Activated CD4-positive, CD25-positive, alpha-beta regulatory T cell treated with anti-CD3 and anti-CD28 coated beads, Interleukin-2, amount 50 U/mL, for 72 hours (primary cell): ENCODE results near the gene MYH11.

ENCODE experiments used
- DNase-seq: peaks from one replicate; pipeline ENCODE4 v3.0.0; 2021

The MYH11 gene

GRCh38 chr16:15773968-15774367, 82.9 kb downstream of the MYH11 start:
- no peak for DNase-seq

DNA sequence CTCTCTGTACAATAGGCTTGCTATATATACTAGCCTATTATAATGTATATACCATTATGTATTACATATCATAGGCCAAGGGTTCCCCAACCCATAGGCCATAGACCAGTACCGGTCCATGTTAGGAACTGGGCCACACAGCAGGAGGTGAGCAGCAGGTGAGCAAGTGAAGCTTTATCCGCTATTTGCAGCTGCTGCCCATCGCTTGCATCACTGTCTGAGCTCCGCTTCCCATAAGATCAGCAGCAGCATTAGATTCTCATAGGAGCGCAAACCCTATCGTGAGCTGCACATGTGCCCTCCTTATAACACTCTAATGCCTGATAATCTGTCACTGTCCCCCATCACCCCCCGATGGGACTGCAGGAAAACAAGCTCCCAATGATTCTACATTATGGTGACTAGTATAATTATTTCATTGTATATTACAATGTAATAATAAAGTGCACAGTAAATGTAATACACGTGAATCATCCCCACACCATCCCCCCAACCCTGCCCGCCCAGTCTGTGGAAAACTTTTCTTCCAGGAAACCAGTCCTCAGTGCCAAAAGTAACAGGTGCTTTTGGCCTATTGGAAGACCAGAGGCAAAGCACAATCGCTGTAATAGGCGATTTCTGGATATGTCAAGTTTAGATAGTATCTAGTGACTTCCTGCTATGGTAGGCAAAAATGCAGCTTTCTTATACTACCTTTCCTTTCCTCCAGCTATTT, 84.1 kb downstream of the MYH11 start:
- no peak for DNase-seq

DNA sequence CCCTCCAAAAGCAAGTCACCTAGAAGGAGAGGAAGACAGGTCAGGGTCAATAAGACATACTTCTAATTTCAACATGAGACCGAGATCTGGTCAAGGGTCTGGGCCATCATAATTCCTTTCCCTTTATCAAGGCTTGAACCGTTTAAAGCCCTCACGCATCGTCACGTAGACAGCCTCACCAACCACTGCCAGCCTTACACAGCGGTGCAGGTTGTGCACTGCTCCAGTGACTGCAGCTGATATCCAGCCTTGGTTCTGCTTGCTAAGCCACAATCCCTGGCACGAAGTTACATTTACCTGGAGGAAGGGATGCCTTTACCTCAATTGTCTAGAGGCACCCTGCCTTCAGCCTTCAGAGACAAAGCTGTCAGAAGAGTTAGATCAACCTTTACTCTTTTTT, 85.1 kb downstream of the MYH11 start:
- no peak for DNase-seq

DNA sequence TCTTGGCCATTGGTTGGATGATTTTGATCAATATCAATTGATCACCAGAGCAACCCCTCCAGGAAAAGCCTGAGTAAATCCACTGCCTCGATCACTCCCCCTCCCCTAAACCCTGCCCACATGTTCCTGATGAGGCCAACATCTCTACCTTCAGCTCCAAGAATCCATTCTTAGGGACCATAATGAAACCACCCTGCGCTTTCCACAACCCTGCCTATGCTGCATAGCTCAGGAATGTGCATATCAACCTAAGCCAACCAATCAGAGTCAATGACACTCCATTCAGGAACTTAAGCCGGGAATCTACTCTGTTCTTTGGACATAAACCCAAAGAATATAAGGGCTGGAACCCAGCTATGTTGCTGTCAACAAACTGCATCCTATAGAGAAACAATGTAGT, 86.3 kb downstream of the MYH11 start:
- DNase-seq, result no peak

- DNase-seq, result no peak
Measured at GRCh38 chr16:15770107-15770506, 86.7 kb downstream of the MYH11 start.

GRCh38 chr16:15769239-15769638, 87.6 kb downstream of the MYH11 start:
- no peak for DNase-seq

GRCh38 chr16:15768201-15768600, 88.6 kb downstream of the MYH11 start:
- DNase-seq, result no peak

DNA sequence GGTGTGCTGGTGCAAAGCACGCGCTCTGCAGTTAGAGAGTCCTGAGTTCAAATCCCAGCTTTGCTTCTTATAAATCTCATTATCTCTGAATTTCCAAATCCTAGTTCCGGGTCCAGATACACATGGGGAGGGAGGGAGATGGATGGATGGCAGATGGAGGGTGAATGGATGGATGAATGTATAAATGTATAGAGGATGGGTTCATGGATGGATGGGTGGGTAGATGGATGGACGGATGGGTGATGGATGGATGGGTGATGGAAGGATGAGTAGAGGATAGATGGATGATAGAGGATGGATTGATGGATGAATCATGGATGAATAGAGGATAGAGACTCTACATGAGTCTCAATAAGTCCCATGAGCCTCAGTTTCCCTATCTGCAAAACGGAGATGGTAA, 89.9 kb downstream of the MYH11 start:
- DNase-seq, result no peak

GRCh38 chr16:15765880-15766279, 90.9 kb downstream of the MYH11 start:
- no peak for DNase-seq

GRCh38 chr16:15765116-15765515, 91.7 kb downstream of the MYH11 start:
- DNase-seq, result no peak

GRCh38 chr16:15764112-15764511, 92.7 kb downstream of the MYH11 start:
- no peak for DNase-seq

GRCh38 chr16:15760129-15760528, 96.7 kb downstream of the MYH11 start:
- DNase-seq, result no peak

DNA sequence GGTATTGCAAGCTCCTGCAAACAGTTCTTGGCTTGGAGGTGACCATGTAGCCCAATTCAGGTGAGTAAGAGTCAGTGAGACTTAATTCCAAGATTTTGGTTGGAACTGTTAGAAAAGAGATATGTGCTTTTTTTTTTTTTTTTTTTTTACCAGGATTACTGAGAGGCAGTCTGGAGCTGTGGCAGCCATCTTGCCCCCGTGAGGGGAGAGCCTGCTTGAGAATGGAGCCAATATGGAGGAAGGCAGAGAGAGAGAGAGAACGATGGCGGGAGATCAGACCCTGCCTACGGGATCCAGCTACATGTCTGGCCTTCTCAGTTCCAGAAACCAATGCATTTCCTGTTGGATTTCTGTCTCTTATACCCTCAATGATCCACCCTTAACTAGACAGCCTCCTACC, 97.8 kb downstream of the MYH11 start:
- DNase-seq, result no peak

- DNase-seq, result no peak
Measured at GRCh38 chr16:15757630-15758251, 99.1 kb downstream of the MYH11 start.

DNA sequence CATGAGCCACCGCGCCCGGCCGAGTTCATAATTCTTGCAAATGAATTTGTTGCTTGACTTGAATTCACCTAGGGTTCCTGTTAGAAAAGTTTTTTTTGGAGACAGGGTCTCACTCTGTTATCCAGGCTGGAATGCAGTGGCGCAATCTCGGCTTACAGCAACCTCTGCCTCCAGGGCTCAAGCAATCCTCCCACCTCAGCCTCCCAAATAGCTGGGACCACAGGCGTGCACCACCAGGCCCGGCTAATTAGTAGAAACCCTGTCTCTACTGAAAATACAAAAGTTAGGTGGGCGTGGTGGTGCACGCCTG, 99.8 kb downstream of the MYH11 start:
- no peak for DNase-seq

- no peak for DNase-seq
Measured at GRCh38 chr16:15754821-15755534, 101.8 kb downstream of the MYH11 start.

GRCh38 chr16:15752717-15753488, 103.9 kb downstream of the MYH11 start:
- DNase-seq, result no peak

- DNase-seq, result no peak
Measured at GRCh38 chr16:15751940-15752339, 104.9 kb downstream of the MYH11 start.

DNA sequence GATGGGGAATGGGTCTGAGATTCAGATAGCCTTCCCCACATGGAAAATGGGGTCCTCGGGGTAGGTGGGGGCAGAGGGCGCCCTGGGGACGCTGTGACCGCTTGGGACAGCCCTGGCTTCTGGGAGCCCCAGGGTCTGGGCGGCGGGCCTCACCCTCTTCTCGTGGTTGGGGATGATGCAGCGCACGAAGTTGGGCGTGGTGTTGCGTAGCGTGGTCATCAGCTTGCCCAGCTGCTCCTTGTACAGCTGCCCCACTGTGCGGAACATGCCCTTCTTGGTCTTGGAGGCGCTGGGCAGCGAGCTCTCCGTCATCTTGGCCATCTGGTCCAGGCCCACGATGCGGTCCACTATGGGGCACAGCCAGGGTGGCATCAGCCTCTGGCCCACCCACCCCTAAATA, 106.8 kb downstream of the MYH11 start:
- no peak for DNase-seq

- no peak for DNase-seq
Measured at GRCh38 chr16:15749371-15749770, 107.5 kb downstream of the MYH11 start.

- no peak for DNase-seq
Measured at GRCh38 chr16:15748654-15749053, 108.2 kb downstream of the MYH11 start.

GRCh38 chr16:15747937-15748336, 108.9 kb downstream of the MYH11 start:
- DNase-seq, result no peak

- DNase-seq, result no peak
Measured at GRCh38 chr16:15746332-15746731, 110.5 kb downstream of the MYH11 start.

DNA sequence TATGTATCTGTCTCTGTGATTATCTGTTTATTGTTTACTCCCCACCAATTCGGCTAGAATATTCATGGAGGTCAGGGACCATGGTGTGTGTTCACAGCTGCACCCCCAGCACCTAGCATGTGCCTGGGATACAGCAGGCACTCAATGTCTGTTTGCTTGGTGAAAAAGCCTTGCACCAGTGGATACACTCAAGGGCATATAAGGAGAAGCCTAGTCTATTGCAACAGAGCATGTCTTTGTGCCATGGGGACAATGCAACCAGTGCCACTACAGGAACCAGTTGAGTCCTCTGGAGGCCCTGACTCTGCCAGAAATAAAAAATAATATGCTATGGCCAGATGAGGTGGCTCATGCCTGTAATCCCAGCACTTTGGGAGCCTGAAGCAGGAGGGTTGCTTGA, 113.2 kb downstream of the MYH11 start:
- DNase-seq, result no peak
